Naive thymus-derived CD8-positive, alpha-beta T cell (primary cell): ENCODE measurements around the gene SIGLEC6. TPM values are rescaled to one million over a fixed set of nuclear protein-coding genes. Genes with fewer than 3 reads are reported as not detected.

Source experiments
- ATAC-seq, 2 donors: fragments of 150-1000 bp; cut with Tn5 transposase in 1 of 2; sonication (Bioruptor Pico), chemical (Tn5 transposase) in 1 of 2; 1 replicate in 1 of 2; 2 replicates in 1 of 2; pipeline ENCODE4 v1.10.0; 2021; ENCODE audit warnings: mild to moderate bottlenecking in 2 of 2, moderate library complexity in 2 of 2
- POLR2A ChIA-PET: fragments of 350-600 bp; sonication (Branson Sonifier 250); formaldehyde crosslinking; loops from one replicate; lab custom pipeline; 2021; ENCODE audit warnings: antibody characterized with exemption; lab: Charles Lee
- DNase-seq, 10 donors: peaks; one replicate each; pipeline versions ENCODE4 v3.0.0 to v3.0.0-alpha.2; 2020 to 2022
- H3K27ac Mint-ChIP-seq, 10 donors: one replicate each; pipeline ENCODE4 v1.8.0; 2020 to 2022; ENCODE audit warnings: mild to moderate bottlenecking in 10 of 10, mixed read lengths in 10 of 10, moderate library complexity in 4 of 10, inconsistent platforms in 1 of 10
- H3K27me3 Mint-ChIP-seq, 5 donors: one replicate each; pipeline ENCODE4 v1.8.0; 2021 to 2022; ENCODE audit warnings: mixed read lengths in 5 of 5
- H3K36me3 Mint-ChIP-seq, 3 donors: one replicate each; pipeline ENCODE4 v1.8.0; 2020 to 2022; ENCODE audit warnings: mixed read lengths in 3 of 3, mild to moderate bottlenecking in 2 of 3, inconsistent platforms in 1 of 3
- H3K4me1 Mint-ChIP-seq, 4 donors: one replicate each; pipeline ENCODE4 v1.8.0; 2021 to 2022; ENCODE audit warnings: mixed read lengths in 4 of 4
- H3K4me3 Mint-ChIP-seq, 10 donors: one replicate each; pipeline ENCODE4 v1.8.0; 2020 to 2022; ENCODE audit warnings: mild to moderate bottlenecking in 10 of 10, mixed read lengths in 10 of 10, moderate library complexity in 6 of 10, inconsistent platforms in 1 of 10
- H3K9me3 Mint-ChIP-seq, 9 donors: one replicate each; pipeline ENCODE4 v1.8.0; 2020 to 2022; ENCODE audit warnings: mixed read lengths in 9 of 9, mild to moderate bottlenecking in 3 of 9, inconsistent platforms in 1 of 9, moderate library complexity in 1 of 9
- polyA plus RNA-seq, 3 donors: library from polyadenylated mRNA; unstranded; fragments of 300-500 nt; fragmentation: Illumina TruSeq; gene quantifications; one replicate each; pipeline ENCODE4 v1.2.3, GENCODE V29; 2021
- total RNA-seq, 8 experiments: library from RNA in 2 of 8; stranded (reverse) in 2 of 8; gene quantifications; one replicate each; pipeline ENCODE4 v1.2.3 and lab custom pipeline; 2021 to 2026

The SIGLEC6 gene
- total and polyA plus RNA-seq, 5 experiments from 2014 or later = 0.26 TPM; not detected in 4

- H3K27me3 Mint-ChIP-seq = peaks cover 35 to 77% (median 56%) of the 10 kb centered on the region in 5 donors
- ATAC-seq = no peak
- H3K27ac Mint-ChIP-seq = no peak overlapping the region
- peaks cover 0 to 7% (median 1%) of the 10 kb centered on the region in 9 donors for H3K9me3 Mint-ChIP-seq
- peaks cover 0 to 13% (median 0%) of the 10 kb centered on the region in 3 donors for H3K36me3 Mint-ChIP-seq
- no peak overlapping the region for H3K4me3 Mint-ChIP-seq
- DNase-seq = no peak
- POLR2A ChIA-PET = no interaction called here
- peaks cover 14 to 61% (median 16%) of the 10 kb centered on the region in 4 donors for H3K4me1 Mint-ChIP-seq
These were observed 16.1 kb upstream of the SIGLEC6 start for GRCh38 chr19:51547397-51548212.

- DNase-seq (no peak), ATAC-seq (no peak)
- H3K9me3 Mint-ChIP-seq = peaks cover 0 to 2% (median 0%) of the 10 kb centered on the region in 9 donors
- peaks cover 0 to 7% (median 0%) of the 10 kb centered on the region in 3 donors for H3K36me3 Mint-ChIP-seq
- peak overlapping the region in 1 of 10 donors; percentile 65 for H3K27ac Mint-ChIP-seq
- POLR2A ChIA-PET = no interaction called here
- peaks cover 36 to 77% (median 56%) of the 10 kb centered on the region in 5 donors for H3K27me3 Mint-ChIP-seq
- H3K4me1 Mint-ChIP-seq = peaks cover 8 to 54% (median 9%) of the 10 kb centered on the region in 4 donors
- no peak overlapping the region for H3K4me3 Mint-ChIP-seq
These were observed 15.4 kb upstream of the SIGLEC6 start for GRCh38 chr19:51546650-51547396.

GRCh38 chr19:51546107-51546649 is 14.7 kb upstream of the SIGLEC6 start:
- H3K4me1 Mint-ChIP-seq = peaks cover 2 to 47% (median 3%) of the 10 kb centered on the region in 4 donors
- DNase-seq = no peak
- H3K9me3 Mint-ChIP-seq = peaks cover 0 to 2% (median 0%) of the 10 kb centered on the region in 9 donors
- POLR2A ChIA-PET = no interaction called here
- H3K4me3 Mint-ChIP-seq = no peak overlapping the region
- no peak for ATAC-seq
- no peak overlapping the region for H3K27ac Mint-ChIP-seq
- H3K36me3 Mint-ChIP-seq = peaks cover 0 to under 1% (median 0%) of the 10 kb centered on the region in 3 donors
- peaks cover 34 to 77% (median 56%) of the 10 kb centered on the region in 5 donors for H3K27me3 Mint-ChIP-seq

DNA sequence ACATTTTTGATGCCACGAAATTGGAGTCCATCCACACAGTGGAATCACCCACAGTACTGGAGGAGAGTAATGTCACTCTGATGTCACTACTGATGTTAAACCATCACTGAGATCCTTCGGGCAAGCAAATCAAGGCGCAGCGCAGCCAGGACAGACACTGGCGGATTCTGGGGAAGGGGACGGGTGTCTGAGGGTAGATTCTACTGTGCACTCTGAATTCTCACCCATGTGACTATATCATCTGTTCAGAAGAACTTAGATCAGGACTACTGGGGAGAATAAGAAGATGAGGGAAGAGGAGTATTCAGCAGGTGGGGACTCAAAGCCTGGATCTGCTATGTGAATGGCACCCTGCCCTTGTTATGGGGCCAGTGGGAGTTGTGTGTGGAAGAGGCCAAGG is 12.6 kb upstream of the SIGLEC6 start:
- Mint-ChIP-seq H3K27me3 (peaks cover 37 to 67% (median 56%) of the 10 kb centered on the region in 5 donors), H3K9me3 (peaks cover 0 to 2% (median 0%) of the 10 kb centered on the region in 9 donors), H3K36me3 (no peaks in the 10 kb centered on the region), H3K27ac (peak overlapping the region in 1 of 10 donors; percentile 3), H3K4me1 (peaks cover 0 to 30% (median 1%) of the 10 kb centered on the region in 4 donors), H3K4me3 (no peak overlapping the region)
- ATAC-seq = no peak
- POLR2A ChIA-PET = no interaction called here
- no peak for DNase-seq

GRCh38 chr19:51542699-51543098 is 11.2 kb upstream of the SIGLEC6 start:
- ATAC-seq = no peak
- no peak for DNase-seq
- no peak overlapping the region for H3K4me3 Mint-ChIP-seq
- no peaks in the 10 kb centered on the region for H3K36me3 Mint-ChIP-seq
- H3K27me3 Mint-ChIP-seq = peaks cover 35 to 72% (median 63%) of the 10 kb centered on the region in 5 donors
- H3K9me3 Mint-ChIP-seq = peaks cover 0 to 7% (median 0%) of the 10 kb centered on the region in 9 donors
- POLR2A ChIA-PET = no interaction called here
- no peak overlapping the region for H3K27ac Mint-ChIP-seq
- peaks cover 0 to 20% (median 1%) of the 10 kb centered on the region in 4 donors for H3K4me1 Mint-ChIP-seq

GRCh38 chr19:51541458-51542357 is 10.2 kb upstream of the SIGLEC6 start:
- peaks cover 0 to 14% (median 3%) of the 10 kb centered on the region in 9 donors for H3K9me3 Mint-ChIP-seq
- H3K36me3 Mint-ChIP-seq = peaks cover 0 to 3% (median under 1%) of the 10 kb centered on the region in 3 donors
- H3K4me1 Mint-ChIP-seq = peaks cover 0 to 10% (median 1%) of the 10 kb centered on the region in 4 donors
- peaks cover 37 to 75% (median 66%) of the 10 kb centered on the region in 5 donors for H3K27me3 Mint-ChIP-seq
- POLR2A ChIA-PET = no interaction called here
- DNase-seq (no peak), ATAC-seq (no peak)
- H3K27ac Mint-ChIP-seq = no peak overlapping the region
- H3K4me3 Mint-ChIP-seq = no peak overlapping the region

DNA sequence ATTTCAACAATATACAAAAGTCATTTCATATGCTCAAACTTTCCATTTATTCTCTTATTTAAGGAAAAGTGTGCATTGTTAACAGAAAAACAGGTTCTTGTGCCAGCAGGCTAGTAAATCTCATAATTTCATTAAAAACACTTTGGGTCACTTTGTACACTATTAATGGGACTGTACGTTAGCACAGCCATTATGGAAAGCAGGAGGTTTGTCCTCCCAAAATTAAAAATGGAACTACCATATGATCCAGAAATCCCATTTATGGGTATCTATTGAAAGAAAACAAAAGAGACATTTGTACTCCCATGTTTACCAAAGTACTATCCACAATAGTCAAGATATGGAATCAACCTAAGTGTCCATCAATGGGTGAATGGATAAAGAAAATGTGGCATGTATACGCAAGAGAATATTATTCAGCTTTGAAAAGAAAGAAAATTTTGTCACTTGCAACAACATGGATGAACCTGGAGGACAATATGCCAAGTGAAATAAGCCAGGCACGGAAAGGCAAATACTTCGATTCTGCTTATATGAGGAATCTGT is 8.4 kb upstream of the SIGLEC6 start:
- DNase-seq (no peak), ATAC-seq (no peak)
- POLR2A ChIA-PET = no interaction called here
- Mint-ChIP-seq H3K4me3 (no peak overlapping the region), H3K9me3 (peaks cover 6 to 29% (median 11%) of the 10 kb centered on the region in 9 donors), H3K27me3 (peaks cover 34 to 84% (median 52%) of the 10 kb centered on the region in 5 donors), H3K4me1 (no peaks in the 10 kb centered on the region), H3K36me3 (peaks cover 3 to 12% (median 7%) of the 10 kb centered on the region in 3 donors), H3K27ac (no peak overlapping the region)

DNA sequence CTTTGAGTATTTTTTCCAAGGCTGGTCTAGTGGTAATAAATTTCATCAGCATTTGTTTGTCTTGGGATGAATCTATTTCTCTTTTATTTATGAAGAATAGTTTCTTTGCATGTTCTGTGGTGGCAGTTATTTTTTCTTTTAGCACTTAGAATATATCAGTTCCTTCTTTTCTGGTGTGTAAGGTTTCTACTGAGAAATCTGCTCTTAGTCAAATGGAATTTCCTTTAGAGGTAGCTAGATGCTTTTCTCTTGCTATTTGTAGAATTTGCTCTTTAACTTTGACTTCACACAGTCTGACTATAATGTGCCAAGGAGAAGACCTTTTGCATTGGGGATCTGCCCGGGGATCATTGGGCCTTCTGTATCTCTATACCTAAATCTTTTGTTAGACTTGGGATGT is 4.1 kb upstream of the SIGLEC6 start:
- POLR2A ChIA-PET = no interaction called here
- Mint-ChIP-seq H3K4me3 (no peak overlapping the region), H3K9me3 (peaks cover 6 to 34% (median 11%) of the 10 kb centered on the region in 9 donors), H3K27ac (no peak overlapping the region), H3K27me3 (peaks cover 31 to 85% (median 53%) of the 10 kb centered on the region in 5 donors), H3K36me3 (peaks cover 3 to 12% (median 7%) of the 10 kb centered on the region in 3 donors), H3K4me1 (peaks cover 0 to 11% (median 0%) of the 10 kb centered on the region in 4 donors)
- DNase-seq (no peak), ATAC-seq (no peak)

DNA sequence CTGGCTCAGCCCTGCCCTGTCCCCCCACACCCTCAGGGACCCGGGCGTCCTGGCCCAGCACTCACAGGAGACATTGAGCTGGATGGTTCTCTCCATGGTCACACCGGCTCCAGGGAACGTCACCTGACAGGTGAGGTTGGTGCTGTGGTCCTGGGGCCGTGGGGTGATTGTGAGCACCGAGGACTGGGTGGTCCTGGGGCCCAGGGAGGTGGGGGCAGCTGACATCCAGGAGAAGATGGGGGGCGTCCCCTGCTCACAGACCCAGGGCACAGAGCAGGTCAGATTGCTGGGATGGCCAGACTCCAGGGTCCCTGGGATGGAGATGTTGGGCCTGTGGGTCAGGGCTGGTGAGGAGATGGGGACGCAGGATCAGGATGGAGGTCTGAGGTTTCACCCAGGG is 854 bp downstream of the SIGLEC6 start:
- Mint-ChIP-seq H3K27me3 (peaks cover 19 to 74% (median 43%) of the 10 kb centered on the region in 5 donors), H3K4me3 (no peak overlapping the region), H3K36me3 (peaks cover 0 to 3% (median 1%) of the 10 kb centered on the region in 3 donors), H3K9me3 (peaks cover 0 to 11% (median 3%) of the 10 kb centered on the region in 9 donors), H3K27ac (no peak overlapping the region), H3K4me1 (peaks cover 0 to 11% (median 0%) of the 10 kb centered on the region in 4 donors)
- ATAC-seq (no peak), DNase-seq (no peak)
- POLR2A ChIA-PET = no interaction called here

- DNase-seq (no peak), ATAC-seq (no peak)
- Mint-ChIP-seq H3K4me3 (no peak overlapping the region), H3K36me3 (no peaks in the 10 kb centered on the region), H3K27ac (no peak overlapping the region), H3K27me3 (peaks cover 13 to 69% (median 36%) of the 10 kb centered on the region in 5 donors), H3K4me1 (peaks cover 0 to 11% (median 0%) of the 10 kb centered on the region in 4 donors), H3K9me3 (peaks cover 0 to 2% (median 0%) of the 10 kb centered on the region in 9 donors)
- POLR2A ChIA-PET = no interaction called here
These were observed 2.2 kb downstream of the SIGLEC6 start for GRCh38 chr19:51529301-51529700.

DNA sequence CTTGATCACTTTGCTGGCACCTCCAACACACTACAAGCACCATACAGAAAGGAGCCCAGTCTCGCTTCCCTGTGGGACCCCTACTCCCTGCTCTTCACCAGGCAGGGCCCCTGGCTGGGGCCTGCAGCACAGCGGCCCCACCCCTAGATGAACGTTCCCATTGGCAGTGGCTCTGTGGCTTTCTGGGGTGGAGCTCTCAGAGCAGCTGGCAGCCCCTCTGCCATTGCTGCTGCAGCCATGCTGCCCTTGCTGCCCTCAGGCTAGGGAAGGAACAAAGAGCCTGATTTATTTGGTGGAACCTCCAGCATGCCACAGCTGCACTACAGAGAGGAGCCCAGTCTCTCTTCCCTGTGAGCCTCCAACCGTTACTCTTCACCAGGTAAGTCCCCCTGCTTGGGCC is 5.8 kb downstream of the SIGLEC6 start:
- Mint-ChIP-seq H3K4me3 (no peak overlapping the region), H3K9me3 (no peaks in the 10 kb centered on the region), H3K4me1 (peaks cover 0 to 4% (median 0%) of the 10 kb centered on the region in 4 donors), H3K27ac (no peak overlapping the region), H3K36me3 (no peaks in the 10 kb centered on the region), H3K27me3 (peaks cover 9 to 66% (median 37%) of the 10 kb centered on the region in 5 donors)
- DNase-seq (no peak), ATAC-seq (no peak)
- POLR2A ChIA-PET = no interaction called here
